GM18873 (cell line): Measurements from ENCODE around the gene TRPM5.

Source experiments
- ATAC-seq: cut with Tn5 transposase; IDR thresholded peaks from one replicate; pipeline ENCODE4 v1.9.1; 2021; ENCODE audit warnings: mild to moderate bottlenecking, moderate library complexity, moderate number of reproducible peaks; ENCODE audit not compliant: unreplicated experiment, low FRiP score

Gene TRPM5

DNA sequence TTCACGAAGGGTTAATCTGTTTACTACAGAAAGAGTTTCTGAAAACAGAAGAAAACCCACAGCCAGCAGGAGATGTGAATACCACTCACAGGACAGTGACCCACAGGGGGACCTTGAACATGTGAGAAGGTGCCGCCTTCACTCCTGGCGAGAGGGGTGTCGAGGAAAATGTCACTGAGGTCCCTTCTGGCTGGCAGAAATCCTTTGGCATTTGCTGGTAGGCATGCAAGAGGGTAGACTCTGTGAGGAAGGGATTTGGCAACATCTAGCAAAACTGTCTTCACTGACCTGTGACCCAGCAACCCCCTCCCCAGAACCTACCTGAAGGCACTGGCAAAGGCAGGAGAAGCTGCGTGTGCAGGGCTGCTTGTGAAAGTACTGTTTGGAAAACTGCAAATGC, 9.1 kb upstream of the TRPM5 start:
- ATAC-seq: no peak

GRCh38 chr11:2452321-2453012, 8.2 kb upstream of the TRPM5 start:
- ATAC-seq: no peak

DNA sequence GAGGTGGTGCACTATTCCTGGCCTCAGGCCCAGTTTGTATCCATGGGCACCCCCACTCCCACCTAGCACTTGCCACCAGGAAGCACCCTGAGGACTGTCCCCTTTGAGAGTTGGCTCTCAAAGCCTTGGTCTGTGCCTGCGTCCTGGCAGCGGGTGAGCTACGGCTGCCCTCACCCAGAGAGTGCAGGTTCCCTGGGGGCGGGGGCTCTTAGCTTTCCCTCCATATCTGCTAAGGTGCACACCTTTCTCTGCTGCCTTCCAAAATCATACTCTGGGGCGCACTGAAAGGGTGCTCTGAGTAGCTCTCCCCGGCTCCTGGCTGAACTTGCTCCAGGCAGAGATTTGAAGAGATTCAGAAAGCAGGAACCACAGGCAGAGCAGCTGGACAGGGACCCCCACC, 7.6 kb upstream of the TRPM5 start:
- no peak for ATAC-seq

DNA sequence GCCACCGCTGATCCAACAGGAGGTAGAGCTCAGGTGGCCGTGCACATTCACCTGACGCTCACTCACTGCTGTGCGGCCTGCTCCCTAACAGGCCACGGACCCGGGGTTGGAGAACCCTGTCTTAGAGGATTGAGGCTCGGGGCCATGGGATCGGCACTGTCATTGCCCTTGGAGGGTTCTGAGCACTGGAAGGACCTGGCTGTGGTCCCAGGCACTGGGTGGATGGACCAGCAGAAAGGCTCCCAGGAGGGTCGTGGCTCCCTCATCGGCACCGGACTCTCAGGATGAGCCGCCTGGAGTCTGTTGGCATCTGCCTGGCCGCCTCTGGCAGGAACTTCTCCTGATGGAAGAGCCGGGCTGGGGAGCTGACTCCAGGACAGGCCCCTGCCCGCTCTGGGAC, 7.0 kb upstream of the TRPM5 start:
- ATAC-seq: no peak

DNA sequence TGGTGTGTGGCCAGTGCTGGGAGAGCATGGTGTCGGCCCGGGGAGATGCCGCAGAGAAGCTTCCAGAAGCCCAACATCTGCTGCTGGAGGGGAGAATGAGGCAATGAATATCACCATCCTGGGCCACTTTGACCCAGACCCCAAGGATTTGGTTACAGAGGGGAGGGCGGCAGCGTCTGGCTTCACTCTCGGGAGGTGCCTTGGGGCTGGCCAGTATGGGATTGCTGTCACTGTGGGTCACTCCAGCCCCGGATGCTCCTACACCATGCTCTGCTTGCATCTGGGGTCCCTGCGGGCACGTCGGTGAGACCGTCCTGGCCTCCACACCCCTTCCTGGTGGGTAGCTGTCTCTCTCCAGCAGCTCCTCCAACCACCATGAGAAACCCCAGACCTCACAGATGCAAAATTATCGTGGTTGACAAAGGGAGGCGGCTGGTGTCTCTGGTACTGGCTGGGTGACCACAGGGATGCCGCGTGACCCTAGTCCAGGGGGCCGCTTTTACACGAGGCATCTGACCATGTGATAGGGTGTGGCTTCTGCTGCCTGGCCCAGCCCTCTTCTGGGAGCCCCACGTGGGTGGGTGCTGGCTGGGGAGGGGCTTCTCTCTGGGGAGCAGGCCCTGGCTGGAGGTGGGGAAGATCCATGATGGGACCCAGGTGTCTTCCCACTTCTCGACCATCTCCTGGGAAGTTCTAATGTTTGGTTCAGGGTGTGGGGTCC, 6.2 kb upstream of the TRPM5 start:
- no peak for ATAC-seq

DNA sequence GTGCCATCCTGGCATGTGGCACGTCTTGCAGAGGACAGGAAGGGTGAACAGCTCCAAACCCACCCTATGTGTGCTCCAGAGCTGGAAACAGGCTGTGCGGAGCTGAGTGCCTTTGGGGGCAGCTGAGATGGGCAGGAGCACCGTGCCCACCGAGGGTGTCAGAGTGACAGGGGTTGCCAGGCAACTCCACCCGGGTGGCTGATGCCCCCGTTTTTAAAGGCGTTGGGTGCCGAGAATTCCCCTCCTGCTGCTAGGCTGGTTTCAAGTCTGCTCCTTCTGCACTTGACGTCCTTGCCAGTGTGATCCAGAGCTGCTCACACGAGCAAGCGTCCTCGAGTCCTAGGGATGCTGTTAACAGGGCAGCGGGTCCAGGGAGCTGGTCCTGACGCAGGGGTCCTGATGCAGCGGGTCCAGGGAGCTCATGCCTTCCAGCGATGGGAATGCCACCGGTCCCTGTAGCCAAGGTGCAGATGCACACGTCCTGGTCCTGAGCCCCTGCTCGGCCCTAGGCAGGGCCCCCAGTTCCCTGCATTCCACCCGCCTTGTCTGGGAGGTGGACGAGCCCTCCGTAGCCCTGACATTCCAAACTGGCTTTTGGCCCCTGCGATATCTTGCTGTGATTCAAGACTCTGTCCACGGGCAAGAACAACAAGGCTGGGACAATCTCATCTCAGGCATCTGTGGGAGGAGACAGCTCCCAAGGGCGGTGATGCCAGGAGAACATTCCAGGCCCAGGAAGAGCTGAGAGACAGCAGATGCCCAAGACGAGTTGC, 5.4 kb upstream of the TRPM5 start:
- no peak for ATAC-seq

DNA sequence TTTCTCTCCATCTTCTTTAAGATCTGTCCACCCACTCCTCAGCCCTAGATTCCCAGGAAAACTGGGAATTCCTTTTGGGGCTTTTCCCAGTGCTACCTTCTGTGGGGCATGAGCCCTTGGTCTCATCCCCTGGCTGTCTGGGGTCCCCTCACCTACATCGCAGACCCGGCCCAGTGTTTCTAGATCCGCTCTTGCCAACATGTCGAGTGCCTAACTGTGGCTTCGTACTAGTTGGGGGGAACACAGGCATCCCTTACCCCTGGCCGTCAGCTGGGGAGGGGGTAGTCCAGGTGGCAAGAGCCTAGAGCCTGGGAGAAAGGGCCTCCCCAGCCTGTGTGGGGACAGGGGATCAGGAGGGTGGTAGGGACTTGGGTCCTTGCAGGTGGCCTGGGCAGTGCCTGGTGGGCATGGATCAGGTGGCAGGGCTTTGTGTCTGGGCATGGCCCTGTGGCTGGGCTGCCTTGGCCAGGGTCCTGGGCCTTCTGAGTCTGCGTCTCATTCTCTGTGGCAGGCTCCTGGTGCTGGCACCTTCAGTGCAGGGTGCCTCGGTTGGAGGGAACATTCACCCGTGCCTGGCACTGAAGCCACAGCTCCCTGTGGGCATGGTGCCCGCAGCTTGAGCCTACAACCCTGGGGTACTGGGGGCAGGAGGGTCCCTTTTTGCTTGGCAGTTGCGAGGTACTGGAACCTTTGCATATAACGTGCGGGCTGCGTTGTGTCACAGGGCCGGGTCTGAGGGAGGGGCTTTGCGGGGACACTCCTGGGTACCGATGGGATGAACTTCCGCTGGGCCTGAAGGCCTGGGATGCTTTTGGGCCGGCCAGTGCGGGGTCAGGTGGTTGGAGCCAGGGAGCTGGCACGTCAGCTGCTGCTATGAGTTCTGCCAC, 4.6 kb upstream of the TRPM5 start:
- ATAC-seq: no peak

DNA sequence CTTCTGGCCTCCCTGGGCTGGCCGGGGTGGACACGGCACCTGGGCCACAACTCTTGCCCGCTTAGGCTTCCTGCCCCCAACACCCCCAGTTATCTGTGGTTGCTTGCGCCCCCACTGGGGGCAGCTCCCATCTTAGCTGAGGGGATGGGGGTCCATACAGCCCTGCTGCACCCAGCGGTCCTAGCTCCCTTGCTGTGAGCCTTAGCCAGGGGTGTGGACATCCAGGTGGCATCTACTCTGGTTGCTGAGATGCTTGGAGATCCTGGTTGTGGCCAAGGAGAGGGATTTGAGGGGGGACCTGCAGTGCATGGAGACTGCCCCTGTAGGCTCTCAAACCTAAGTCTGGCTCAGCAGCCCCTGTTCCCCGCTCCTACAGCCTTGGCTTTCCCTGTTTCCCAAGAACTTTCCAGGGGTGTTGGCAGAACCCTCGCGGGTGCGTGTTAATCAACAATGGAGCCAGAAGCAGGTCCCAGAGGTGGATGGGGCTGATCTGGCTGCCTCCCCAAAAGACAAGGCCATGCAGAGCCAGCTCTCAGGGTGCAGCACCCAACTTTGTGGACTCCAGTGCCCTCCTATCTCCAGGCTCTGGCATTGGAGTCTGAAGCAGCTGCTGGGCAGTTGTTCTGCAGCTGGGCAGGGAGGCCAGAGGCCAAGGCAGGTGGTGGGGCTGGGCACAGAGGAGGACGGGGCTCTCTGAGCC, 3.8 kb upstream of the TRPM5 start:
- ATAC-seq: no peak

GRCh38 chr11:2447253-2447950, 3.1 kb upstream of the TRPM5 start:
- no peak for ATAC-seq

GRCh38 chr11:2446590-2447252, 2.4 kb upstream of the TRPM5 start:
- no peak for ATAC-seq

DNA sequence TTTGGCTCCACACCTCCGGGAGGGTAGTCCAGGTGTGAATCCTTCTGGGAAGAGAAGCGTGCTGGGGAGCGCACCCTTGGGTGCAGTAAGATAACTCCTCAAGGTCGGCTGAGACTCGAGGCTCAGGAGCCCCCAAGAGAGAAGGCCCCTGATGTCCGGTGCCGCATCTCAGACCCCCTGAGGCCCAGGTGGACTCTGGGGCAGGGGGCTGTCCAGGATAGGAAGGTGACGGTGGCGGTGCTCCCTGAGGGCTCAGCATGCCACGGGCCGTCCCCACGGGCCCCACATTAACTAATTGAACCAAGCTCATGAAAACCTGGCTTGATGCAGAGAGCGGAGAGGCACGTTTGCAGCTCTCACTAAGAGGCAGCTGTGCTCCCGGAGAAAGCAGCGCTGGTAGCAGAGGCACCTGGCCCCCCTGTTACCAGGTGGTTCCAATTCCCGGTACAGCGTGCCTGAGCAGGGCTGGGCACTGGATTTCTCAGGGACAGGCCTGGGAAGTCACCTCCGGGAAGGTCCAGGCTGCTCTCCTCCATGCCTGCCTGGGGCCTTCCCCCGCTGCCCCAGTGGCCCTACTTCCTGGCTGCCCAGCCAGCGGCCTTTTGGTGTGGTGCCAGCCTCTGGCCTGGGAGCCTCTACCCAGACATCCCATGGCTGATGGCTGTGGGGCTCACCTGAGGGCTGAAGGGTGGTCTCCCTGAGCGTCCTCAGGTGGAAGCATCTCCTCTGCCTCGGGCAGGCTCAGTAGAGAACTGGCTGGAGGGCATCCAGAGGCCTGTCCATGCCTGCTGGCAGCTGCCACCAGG, 1.6 kb upstream of the TRPM5 start:
- no peak for ATAC-seq

- ATAC-seq: no peak
These were observed 769 bp upstream of the TRPM5 start, which contains the start of gene KCNQ1 for GRCh38 chr11:2444821-2445745. TSS of gene KCNQ1 (plus strand) at chr11:2445008. CDS start at chr11:2445099, 91 bp downstream.

- no peak for ATAC-seq
These were observed 908 bp downstream of the TRPM5 start for GRCh38 chr11:2443406-2443805.

DNA sequence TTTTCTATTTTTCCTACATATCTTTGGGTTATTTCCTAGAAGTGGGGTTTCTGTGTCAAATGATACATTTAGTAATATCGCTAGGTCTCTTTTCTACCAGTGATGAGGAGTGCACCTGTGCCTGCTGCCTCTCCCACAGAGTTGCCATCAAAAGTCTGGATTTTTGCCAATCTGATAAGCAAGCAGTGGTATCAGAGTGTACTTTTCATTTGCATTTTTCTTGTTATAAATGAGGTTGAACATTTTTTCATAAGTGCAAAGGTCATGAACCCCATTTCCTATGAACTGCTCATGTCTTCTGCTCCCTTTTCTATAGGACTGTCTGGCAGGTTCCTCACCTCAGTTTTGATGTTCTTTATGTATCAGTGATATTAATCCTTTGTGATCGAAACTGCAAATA, 1.7 kb downstream of the TRPM5 start:
- ATAC-seq: no peak

- ATAC-seq: no peak
These were observed 3.1 kb downstream of the TRPM5 start for GRCh38 chr11:2441171-2441570.

DNA sequence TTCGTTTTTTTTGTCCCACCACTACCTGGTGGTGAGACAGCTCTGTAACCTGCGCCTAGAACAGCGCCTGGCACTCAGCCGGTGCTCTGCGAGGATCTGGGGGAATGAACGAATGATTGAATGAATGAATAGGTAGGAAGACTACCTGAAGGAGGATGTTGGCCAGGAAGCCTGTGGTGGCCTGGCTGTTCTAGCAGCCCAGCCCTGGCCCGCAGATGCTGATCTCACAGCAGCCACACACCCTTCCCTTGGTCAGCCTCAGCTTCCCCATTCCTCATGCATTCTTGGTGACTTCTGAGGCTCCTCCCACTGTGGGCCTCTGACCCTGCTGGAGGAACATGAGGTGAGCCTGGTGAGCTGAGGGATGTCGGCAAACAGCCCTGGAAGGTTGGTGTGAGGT, 3.7 kb downstream of the TRPM5 start:
- ATAC-seq: no peak

DNA sequence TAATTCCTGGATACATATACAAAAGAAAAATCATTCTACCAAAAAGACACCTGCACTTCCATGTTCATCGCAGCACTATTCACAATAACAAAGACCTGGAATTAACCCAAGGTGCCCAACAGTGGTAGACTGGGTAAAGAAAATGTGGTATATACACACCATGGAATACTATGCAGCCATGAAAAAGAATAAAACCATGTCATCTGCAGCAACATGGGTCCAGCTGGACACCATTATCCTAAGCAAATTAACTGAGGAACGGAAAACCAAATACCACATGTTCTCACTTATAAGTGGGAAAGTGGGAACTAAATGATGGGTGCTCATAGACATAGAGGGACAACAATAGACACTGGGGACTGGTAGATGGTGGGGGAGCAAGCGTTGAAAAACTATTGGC, 4.5 kb downstream of the TRPM5 start:
- no peak for ATAC-seq
